Measurements from ENCODE around the gene A2M.

The A2M gene

DNA sequence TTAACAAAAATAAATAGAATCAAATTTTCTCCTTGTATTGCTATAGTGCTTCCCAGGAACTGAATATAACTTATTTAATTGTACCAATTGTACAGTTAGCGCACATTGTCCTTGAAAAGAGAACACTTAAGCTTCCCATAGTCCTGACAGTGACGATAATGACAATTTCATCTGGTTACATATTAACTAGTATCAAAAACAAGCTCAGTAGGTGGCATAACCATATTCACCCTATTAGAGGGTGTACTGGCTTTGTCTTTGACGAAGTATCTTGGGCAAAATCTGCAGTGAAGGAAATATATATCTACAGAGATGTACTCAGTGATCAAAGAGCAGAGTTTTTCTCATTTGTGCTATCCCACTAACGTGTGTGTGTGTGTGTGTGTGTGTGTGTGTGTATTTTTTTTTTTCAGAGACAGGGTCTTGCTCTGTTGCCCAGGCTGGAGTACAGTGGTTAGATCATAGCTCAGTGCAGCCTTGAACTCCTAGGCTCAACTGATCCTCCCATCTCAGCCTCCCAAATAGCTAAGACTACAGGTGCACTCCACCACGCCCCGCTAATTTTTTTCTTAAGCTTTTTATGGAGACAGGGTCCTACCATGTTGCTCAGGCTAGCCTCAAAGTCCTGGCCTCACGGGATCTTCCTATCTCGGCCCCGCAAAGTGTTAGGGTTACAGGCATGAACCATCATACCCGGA, 4.9 kb upstream of the A2M start:
- no peak for DNase-seq

DNA sequence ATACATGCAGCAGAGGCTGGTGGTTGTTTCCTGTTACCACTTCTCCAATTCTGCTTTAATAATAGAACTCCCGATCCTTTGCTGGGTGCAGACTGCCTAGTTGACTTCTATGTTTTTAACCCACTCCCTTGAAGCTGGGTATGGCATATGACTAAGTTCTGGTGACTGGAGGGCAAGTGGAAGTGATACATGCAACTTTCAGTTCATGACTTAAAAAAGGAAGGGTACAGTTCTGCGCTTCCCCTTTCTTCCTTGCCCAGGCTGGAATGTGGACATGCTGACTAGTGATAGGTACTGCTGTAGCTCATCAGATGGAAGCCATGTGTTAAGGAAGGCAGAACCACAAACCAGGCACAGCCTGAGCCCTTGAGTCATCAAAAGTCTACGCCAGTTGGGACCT, 2.4 kb upstream of the A2M start:
- no peak for DNase-seq

DNA sequence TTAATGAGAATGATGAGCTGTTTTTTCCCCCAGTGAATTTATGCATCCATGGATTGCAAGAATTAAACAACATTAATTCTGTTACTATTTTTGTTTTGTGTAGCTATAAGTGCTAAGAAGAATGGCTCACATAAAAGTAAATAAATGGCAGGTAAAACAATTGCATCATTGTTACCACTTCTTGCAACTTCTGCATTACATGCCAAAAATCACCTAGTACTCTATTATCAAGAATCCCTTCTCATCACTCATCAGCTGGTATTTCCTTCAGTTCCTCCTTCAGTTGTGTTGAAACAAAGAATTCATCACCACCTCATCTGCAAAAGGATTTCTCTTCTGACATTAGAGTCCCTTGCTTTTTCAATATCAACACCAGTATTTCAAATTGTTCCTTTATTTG, 773 bp downstream of the A2M start:
- DNase-seq = no peak

DNA sequence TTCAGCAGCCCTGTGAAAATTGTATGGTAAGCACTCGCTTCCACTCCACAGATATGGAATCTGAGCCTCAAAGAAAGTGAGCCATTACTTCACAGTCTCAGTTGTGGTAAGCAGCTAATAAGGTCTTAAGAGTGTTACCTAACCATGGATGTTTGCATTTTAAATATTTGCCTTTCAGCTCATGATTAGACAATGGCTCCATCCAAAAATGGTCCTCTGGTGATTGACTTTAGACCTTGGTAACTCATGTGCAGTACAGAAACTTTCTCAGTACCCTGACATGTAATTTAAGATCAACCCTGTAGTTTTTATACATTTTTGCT, 1.8 kb downstream of the A2M start:
- no peak for DNase-seq

DNA sequence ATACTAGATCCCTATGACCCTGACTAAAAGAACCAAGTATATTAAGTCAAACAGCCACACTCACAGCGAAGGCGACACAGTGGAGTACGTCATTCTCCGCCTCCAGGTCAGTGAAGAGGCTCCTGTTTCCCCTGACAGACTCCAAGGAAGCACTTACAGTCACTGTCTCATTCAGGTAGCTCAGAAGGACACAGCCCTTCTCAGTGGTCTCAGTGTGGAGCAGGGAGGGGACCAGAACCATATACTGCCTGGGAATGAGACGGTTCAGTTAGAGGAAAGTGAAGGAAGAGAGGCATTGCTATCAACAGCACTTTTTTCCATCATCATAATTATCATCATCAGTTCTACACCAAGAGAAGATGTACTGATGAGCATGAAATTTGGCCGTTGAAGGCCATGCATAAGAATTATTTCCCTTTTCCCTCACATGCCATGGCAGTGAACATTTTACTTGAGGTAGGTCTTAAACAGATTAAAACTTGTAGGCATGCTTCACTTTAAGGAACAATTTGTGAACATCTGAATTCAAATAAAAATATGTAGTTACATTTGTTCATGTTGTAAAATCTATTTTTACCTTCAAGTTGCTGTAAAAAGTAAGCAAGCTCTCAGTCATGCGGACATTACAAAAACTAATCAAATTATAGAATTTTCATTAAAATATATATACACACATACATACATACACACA, 2.3 kb downstream of the A2M start:
- DNase-seq = no peak

DNA sequence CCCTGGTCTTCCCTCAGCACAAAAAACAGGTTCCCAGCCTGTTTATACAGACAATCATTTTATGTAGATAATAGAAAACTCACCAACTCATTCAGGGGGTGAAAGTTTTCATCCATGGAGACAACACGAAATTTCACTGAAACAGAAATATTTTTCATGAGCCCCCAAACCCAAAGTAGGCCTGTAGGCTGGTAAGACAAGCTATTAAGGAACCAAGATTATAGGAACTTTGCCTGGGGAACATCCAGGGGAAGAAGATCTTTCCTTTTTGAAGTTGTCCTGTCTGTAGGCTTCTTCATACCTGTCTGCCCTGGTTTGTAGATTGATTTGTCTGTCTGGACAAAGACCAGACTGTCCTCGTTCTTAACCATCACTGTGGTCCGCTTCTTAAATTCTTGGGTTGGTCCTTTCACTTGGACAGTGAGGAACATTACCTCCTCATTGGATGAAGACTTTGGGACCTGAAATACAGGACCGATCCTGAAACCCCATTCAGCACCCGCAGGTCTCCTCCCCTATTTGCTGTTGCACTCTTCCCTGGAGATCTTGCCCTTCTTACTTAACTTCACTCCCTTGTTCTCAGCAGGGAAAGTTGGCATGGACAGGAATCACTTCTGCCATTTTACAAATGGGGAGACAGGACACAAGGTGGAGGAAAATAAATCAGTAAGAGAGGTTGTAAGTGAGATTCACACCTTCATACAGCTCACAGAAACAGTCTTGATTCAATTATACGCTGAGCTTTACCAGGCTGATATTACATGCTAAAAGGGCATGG, 3.5 kb downstream of the A2M start:
- no peak for DNase-seq

DNA sequence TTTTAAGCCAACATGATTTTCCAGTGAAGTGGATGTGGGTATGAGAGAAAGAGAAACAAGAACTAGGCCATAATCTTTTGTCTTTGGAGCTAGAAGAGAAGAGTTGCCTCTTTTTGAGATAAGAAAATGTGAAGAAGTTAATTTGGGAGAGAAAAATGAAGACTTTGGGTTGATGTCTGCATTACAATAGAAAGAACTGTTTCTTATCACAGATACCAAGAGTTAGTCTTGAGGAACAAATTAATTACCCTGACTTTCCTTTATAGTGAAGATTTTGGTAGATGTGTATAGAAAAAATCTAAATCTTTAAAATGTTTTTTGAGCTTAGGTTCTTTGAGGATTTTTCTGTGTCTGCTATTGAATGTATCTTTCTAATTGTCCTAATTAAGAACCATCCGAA, 4.2 kb downstream of the A2M start:
- DNase-seq = no peak

DNA sequence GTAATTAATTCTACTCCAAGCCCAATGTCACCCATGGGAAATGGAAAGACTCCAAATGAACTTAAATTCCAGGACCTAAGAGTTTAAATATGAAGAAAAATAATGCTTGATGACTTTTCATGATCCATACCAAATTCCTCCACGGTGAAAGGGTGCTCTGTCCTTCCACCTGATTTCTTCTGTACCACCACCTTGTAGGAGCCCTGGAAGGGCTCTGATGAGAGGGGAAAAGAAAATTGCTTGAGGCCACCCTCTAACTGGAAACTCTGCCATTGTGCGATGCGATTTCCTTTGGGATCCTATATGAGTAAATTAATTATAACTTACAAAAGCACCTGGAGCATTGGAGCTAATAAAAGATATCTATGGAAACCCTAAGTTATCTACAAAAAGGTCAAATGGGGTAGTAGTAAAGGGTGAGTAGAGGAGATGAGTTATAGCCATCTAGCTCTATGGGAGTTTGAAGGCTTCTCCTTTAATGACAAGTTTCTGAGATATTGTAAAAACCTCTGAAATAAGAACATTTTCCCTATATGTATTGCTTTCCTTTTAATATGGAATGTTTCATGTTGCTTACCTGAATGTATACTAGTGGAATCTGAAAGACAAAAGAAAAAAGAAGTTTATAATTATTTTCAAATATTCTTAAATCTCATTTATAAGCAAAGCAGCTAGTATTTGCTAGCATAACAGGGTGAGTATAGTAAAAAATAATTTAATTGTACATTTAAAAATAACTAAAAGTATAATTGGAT, 5.8 kb downstream of the A2M start:
- DNase-seq = no peak

DNA sequence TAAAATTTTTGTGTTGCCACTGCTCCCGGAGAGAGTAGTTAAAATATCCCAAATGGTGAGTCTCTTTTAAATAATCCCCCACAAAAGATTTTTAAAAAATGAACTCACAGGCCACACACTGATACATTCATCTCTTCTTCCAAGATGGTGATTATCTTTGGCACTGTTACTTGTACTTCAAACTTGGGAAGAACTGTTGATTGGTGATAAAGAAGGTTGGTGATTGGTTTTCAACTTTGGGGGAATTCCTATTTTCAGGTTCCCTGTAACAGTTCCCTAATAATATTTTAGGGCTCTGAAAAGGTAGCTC, 6.6 kb downstream of the A2M start:
- no peak for DNase-seq

DNA sequence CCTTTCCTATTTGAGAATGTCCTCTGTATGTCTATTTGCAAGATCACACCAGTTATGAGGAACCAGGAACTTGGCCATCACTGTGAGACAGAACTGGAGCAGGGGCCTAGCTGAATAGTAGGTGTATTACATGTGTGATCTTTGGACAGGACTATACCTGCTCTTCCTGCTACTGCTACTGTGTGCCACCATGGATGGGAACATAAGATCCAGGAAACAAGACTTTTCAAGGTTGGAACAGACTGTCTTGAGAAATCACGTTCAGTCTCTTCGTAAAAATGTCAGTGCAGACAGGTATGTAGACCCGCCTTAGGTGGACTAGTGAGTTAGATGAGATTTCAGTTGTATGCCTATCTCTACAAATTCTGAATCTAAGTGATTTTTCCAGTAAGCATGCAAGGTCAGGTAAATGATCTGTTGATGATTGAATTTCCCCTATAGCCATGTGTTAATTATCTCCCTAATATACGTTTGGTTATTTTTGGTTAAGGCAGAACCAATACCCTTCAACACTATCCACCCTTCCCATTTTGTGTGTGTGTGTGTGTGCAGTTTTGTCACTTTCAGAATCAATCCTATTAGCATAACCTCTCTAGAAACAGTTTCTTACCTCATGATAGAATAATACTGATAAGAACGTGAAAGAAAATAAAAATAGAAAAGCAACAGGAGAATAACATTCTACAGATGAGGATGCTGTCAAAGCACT, 7.1 kb downstream of the A2M start:
- DNase-seq = no peak

DNA sequence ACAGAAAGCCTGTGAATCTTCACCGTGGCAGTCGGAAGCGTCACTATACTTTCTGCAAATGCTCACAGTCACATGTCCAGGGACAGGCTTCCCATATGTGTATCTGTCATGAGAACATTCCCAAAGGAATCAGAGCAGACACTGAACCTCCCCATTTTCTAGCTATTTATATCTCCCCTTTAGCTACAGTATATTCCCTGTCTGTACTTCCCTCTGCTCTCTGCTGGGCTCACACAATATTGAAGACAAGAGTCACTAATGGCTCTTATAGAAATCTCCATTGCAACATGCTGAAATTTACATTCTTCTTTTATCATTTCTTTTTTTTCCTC, 8.2 kb downstream of the A2M start:
- DNase-seq = no peak

DNA sequence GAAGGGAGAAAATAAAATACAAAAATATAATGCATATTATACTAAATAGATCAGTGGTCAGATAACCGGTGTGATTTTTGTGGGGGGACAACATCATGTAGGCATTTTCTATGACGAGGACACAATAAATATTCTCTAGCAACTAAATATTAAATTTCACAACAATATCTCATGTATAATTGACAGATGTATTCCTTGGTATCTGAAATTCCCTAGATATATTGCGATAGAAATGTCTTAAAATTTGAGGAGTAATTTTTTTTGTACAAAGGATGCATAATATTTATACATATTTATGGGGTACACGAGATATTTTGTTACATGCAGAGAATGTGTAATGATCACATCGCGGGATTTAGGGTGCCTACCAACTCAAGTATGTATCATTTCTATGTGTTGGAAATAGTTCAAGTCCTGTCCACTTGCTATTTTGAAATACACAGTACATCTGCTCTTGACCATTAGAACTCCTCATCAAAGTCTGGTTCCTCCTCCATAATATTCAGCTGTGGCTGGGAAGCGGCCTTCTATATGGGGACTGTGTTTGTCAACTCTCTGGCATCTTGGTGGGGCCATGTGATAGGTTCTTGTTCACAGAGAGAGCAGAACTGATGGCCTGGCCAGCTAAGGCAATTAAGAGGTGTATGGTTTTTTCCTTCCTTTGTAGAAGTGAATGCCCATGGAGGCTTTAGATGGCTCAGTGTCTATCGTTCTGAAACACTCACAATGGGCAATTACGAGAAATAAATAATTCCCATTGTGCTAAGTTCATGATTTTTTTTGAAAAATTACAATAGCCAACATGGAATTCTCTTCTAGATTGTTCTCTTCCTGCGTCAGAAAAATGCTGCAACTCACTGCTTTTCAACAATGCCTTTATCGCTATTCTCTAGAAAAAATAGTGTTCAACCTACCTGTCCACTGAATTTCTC, 8.8 kb downstream of the A2M start:
- no peak for DNase-seq

DNA sequence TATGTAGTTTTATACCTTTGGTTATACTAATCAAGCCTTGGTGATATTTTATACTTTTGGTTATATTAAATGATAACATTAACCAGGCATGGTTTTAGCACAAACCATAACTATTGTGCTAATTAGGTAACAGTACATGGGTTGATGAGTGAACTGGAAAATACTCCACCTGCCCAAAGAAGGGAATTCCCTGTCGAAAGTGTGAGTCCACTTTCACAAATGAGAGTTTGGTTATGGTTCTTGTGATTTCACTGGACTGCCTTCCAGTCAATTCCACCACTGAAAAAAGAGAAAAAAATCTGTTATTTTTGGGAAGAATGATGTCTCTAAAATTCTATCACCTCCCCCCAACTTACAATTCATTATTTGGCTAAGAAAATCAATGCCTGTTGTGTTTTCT, 9.7 kb downstream of the A2M start:
- DNase-seq = no peak

DNA sequence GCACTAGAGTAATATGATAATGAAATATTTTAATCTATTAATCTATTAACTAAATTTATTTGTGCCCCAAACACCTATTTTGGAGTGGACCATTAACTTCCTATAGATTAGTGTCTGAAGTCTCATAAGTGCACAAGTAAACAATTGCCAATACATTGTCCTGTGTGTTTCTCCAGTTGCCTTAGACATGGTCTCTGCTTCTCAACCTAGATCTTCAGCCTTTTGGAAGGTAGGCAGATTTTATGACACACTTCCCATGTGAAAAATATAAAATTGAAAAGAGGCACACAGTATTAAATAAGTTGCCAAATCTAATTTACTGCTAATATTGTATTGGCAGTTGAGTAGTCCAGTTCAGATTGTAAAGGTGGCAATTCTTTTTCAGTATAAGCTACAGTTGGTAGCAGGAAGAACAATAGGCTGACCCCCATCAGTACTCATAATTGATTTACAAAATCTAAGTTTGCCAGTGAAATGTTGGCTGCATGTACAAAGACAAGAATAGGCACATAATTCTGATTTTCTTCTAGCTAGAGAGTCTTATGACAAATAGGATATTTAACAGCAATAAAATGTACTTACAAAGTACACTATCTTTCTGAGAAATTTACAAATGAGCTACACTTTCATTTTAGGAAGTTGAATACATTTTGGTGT, 10.8 kb downstream of the A2M start:
- DNase-seq = no peak

DNA sequence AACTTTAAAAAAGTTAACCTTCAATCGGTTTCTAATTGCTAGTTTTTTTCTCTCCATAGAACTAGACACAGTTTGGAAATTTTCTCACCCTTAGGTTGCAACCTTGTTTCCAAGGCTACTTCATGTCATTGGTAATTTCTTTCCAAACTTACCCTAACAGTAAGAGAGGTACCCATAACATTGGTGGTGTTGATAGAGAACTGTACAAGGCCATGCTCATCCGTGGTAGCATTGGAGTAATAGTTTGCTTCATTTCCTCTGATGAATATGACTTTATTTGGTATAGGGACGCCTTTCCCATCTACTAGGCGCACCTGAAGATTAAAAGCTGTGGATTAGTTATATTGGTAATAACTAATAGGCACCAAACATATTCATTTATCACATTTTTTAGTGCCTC, 11.6 kb downstream of the A2M start:
- no peak for DNase-seq

DNA sequence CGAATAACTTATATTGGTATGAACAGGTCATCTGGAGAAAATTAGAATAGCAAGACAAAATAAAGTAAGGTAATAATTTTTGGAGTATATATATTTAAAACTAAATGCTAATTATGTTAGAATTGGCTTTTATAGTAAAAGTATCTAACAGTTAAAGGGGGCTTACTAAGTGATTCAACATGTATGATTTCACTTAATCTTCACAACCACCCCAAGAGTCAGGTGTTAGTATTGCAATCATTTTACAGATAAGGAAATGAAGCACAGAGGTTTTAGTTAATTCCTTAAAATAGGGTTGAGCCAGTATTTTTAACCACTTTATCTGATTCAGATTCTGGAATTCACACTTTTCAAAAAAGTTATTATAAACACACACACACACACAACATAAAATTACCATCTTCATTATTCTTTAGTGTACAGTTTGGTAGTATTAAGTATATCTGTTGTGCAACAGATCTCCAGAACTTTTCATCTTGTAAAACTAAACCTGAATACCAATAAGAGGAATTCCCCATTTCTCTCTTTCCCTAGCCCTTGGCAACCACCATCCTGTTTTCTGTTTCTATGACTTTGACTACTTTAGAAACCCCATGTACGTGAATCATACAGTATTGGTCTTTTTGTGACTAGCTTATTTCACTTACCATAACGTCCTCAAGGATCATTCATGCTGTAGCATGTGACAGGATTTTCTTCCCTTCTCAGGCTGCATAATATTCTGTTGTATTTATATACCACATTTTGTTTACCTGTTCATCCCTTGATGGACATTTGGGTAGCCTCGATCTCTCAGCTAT, 12.5 kb downstream of the A2M start:
- DNase-seq = no peak

DNA sequence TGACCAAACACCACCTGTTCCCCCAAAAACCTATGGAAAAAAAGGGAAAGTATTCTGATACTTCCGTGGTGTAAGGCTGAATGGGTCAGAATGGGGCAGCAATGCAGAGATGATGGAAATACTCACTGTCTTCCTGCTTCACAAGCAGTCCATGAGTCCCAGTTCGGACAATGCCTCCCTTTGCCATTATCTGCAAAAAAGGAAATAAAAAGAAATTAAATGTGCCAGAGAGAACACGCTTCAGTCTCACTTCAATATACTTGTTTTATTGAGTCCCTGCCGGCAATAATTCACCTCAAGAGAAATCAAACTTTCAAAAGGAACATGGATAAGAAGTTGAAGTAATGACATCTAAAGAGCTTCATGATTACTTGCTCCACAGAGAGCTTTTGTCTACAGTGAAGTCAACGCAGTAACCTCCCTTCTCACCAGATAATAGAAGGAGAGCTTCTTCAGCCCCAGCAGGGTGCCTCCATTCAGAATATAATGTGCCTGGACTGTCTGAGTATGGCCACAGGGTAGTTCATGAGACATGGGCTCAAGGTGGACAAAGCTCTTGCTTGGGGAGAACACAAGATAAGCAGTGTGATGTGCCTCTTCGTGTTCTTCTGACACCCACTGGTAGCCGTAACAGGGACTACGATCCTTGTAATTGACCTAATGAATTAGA, 14.6 kb downstream of the A2M start:
- DNase-seq = no peak

DNA sequence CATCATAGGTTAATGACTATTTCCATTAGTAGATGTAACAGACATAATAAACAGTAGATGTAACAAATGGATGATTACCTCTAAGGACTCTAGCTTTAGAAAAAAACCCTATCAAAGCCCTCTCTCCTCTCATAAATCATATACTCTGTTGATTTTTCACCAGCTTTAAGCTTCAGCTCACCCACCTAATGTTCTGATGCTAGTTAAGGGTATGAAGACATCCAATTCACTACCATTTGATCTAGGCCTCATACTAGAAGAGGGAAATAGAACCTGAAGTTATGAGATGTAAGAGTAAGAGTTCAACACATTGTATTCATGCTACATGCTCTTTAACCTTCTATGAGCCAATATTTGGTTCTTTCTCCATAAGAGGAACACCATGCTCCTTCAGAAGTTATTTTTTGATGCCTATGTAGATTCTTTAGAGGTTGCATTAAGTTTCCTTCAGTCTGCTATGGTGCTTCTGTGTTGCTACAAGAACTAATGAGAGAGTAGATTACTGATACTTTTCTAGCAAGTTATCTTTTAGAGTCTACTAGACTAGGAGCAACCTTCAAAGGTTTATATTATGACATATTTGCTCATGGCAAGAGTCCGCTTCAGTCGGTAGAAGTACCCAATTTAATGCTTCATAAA, 16.0 kb downstream of the A2M start:
- DNase-seq = no peak

DNA sequence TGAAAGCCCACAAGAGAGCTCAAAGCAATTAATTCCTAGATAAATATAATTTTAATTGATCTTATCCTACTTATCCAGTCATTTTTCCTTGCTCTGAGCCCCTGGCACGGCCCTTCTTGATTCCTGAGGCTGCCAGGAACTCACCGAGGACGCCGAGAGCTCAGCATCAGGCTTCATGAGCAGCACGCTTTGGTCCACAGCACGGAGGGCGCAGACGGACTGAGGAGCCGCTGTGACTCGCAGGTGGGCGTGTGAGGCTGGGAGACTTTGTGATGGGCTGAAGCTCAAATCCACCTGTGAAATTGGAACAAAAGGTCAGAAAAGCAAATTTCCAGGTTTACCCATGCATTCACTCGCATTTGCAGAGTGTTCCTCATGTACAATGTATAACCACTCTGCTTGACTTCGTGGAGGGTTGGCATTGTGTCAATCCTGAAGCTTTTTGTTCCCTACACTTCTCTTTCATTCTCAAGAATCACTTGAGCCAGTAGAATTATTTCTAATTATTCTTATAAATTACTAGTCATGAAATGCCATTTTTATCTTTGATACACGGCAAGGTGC, 17.2 kb downstream of the A2M start:
- no peak for DNase-seq
